ENCODE measurements around the gene SARNP. TPM values are rescaled to one million over a fixed set of nuclear protein-coding genes. Genes with fewer than 3 reads are reported as not detected.
A peak's percentile ranks its signal among the peaks of the same experiment; 100 is the strongest.

Gene SARNP
- total and polyA plus RNA-seq, 9 of the 15 experiments (the other 6 are each of a cell fraction or from before 2014, with no cell fraction given) = 70.1 to 400 (median 198) TPM

GRCh38 chr12:55727643-55728185 is 89.8 kb downstream of the SARNP start (continued):
- TF ChIP-seq TEAD4 (IDR thresholded peaks at IDR 0.05; ENCODE audit: low read length) = peak; percentile 11; the same call in 1 of the 2 replicates
- TF ChIP-seq TEAD4 (CRISPR knock-in tag; IDR thresholded peaks at IDR 0.05; ENCODE audit: borderline replicate concordance) = no peak
- TF ChIP-seq ZNF639 (CRISPR knock-in tag; conservative IDR thresholded peaks at IDR 0.05 in 1 of 2, IDR thresholded peaks at IDR 0.05 in 1 of 2) = 0 out of 4 replicates have a peak, but pooled peaks of 1 of the 2 experiments have one; percentile 54
- no peak for TF ChIP-seq FOXK1 (CRISPR knock-in tag; IDR thresholded peaks at IDR 0.05; ENCODE audit: borderline replicate concordance)
- TF ChIP-seq FOXM1 (IDR thresholded peaks at IDR 0.05; ENCODE audit: low read depth) = no peak
- no peak for TF ChIP-seq FOXM1 (CRISPR knock-in tag; IDR thresholded peaks at IDR 0.05; ENCODE audit: low read depth)
- TF ChIP-seq NR1H2 (CRISPR knock-in tag; IDR thresholded peaks at IDR 0.05) = no peak
- peak; percentile 51 for TF ChIP-seq SAP30 (IDR thresholded peaks at IDR 0.05; ENCODE audit: borderline replicate concordance, insufficient read depth, low read depth, low read length, poor library complexity, severe bottlenecking)
- TF ChIP-seq CSDE1 (IDR thresholded peaks at IDR 0.05) = no peak
- TF ChIP-seq SIRT6 (IDR thresholded peaks at IDR 0.05; ENCODE audit: low read depth, low read length) = no peak
- TF ChIP-seq ETV1 (tag; conservative IDR thresholded peaks at IDR 0.05; ENCODE audit: low read depth) = peak; percentile 81
- no peak for TF ChIP-seq NR4A1 (CRISPR knock-in tag; IDR thresholded peaks at IDR 0.05)
- no peak for TF ChIP-seq NR4A1 (tag; IDR thresholded peaks at IDR 0.05)
- no peak for TF ChIP-seq MCM7 (IDR thresholded peaks at IDR 0.05)
- TF ChIP-seq VEZF1 (CRISPR knock-in tag; IDR thresholded peaks at IDR 0.05) = peak; percentile 78; the same call in 1 of the 2 replicates
- peak; percentile 43; the same call in 1 of the 2 replicates for TF ChIP-seq HDAC2 (IDR thresholded peaks at IDR 0.05)
- TF ChIP-seq NFIC (IDR thresholded peaks at IDR 0.05) = peak; percentile 92
- peak; percentile 40; the same call in 1 of the 2 replicates for TF ChIP-seq TCF3 (CRISPR knock-in tag; IDR thresholded peaks at IDR 0.05)
- no peak for TF ChIP-seq ZNF830 (CRISPR knock-in tag; IDR thresholded peaks at IDR 0.05)
- peak; percentile 55 for TF ChIP-seq GABPA (tag; conservative IDR thresholded peaks at IDR 0.05; ENCODE audit: low read depth)
- no peak for TF ChIP-seq ZNF586 (CRISPR knock-in tag; conservative IDR thresholded peaks at IDR 0.05)
- no peak for TF ChIP-seq PCBP2 (IDR thresholded peaks at IDR 0.05; ENCODE audit: low read depth, low read length, poor library complexity, severe bottlenecking)
- no peak for TF ChIP-seq ZNF655 (CRISPR knock-in tag; IDR thresholded peaks at IDR 0.05)
- TF ChIP-seq FUS (optimal IDR thresholded peaks at IDR 0.05; ENCODE audit: low read depth, low read length) = no peak
- TF ChIP-seq ATF1 (CRISPR knock-in tag; IDR thresholded peaks at IDR 0.05) = no peak
- TF ChIP-seq ATF1 (tag; IDR thresholded peaks at IDR 0.05) = peak; percentile 62
- TF ChIP-seq ZNF146 (CRISPR knock-in tag; IDR thresholded peaks at IDR 0.05; ENCODE audit: unreplicated experiment) = no peak

Data from K562 (cell line).